ENCODE measurements around the gene FGD4.

GRCh38 chr12:32680787-32681186 lies 281.4 kb downstream of the FGD4 start:
- TF ChIP-seq EZH2 (IDR thresholded peaks at IDR 0.05; ENCODE audit: borderline replicate concordance, low read length) (no peak), CTCF (conservative IDR thresholded peaks at IDR 0.05 in 1 of 2, IDR thresholded peaks at IDR 0.05 in 1 of 2; ENCODE audit: extremely low read depth in 1 of 2, insufficient read depth in 1 of 2, low read depth in 1 of 2, low read length in 2 of 2) (no peak)
